Mammary microvascular endothelial cell (primary cell): ENCODE data around the gene C2orf72. TPM values are rescaled to one million over a fixed set of nuclear protein-coding genes. Genes with fewer than 3 reads are reported as not detected.

Source experiments
- total RNA-seq: library from RNA; depleted of rRNA; stranded (reverse); fragments of >200 nt; gene quantifications from 2 replicates; pipeline ENCODE4 v1.2.3, GENCODE V29; 2015

The C2orf72 gene
- not detected in 2 replicates for total RNA-seq

DNA sequence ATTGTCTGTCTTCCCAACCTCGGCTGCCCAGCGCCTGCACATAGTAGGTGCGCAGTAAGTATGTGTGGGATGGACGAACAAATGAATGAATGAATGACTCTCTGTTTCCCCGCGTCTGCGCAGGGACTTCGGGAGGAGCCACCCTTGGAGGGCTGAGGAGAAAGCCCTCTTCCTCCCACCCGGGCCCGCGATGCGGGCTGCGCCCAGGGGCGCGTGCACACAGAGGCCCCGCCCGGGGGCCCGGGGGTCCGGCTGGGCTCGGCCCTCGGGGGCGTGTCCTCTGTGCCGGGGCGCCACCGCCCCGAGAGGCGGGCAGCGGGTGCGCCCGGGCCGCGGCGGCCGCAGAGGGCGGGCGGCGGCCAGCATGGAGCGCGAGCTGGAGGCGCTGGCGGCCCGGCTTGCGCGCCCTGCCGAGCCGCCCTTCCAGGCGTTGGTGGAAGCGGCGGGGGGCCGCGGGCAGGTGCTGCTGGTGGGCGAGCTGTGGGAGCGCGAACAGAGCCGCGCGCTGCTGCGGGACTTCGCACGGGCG lies at the start of gene C2orf72:
Gene C2orf72 (plus strand): TSS at position 322 of the 529 bp plus-strand sequence. CDS start 43 bp downstream, at position 365.

DNA sequence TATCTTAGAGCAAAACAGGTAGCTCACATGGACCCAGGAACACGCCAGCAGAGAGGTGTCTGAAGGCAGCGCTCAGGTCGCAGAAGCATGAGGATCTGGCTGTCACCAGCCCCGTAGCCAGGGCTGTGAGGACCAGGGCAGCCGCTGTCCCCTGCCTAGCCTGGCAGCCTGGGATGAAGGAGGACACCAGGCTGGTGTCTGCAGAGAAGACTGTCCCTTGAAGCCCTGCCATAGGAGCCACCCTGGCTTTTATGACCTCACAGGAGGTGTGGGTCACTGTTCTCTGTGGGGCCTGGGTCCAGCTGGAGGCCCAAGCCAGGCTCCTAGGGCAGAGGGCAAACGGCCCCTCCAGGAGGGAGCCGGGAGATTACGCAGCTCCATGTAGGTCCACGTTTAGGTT lies 41.5 kb upstream of the C2orf72 start, which contains the start of gene SPATA3:
Gene SPATA3 (plus strand): TSS at position 301 of the 400 bp plus-strand sequence. CDS start 113 bp downstream, outside the sequence.

DNA sequence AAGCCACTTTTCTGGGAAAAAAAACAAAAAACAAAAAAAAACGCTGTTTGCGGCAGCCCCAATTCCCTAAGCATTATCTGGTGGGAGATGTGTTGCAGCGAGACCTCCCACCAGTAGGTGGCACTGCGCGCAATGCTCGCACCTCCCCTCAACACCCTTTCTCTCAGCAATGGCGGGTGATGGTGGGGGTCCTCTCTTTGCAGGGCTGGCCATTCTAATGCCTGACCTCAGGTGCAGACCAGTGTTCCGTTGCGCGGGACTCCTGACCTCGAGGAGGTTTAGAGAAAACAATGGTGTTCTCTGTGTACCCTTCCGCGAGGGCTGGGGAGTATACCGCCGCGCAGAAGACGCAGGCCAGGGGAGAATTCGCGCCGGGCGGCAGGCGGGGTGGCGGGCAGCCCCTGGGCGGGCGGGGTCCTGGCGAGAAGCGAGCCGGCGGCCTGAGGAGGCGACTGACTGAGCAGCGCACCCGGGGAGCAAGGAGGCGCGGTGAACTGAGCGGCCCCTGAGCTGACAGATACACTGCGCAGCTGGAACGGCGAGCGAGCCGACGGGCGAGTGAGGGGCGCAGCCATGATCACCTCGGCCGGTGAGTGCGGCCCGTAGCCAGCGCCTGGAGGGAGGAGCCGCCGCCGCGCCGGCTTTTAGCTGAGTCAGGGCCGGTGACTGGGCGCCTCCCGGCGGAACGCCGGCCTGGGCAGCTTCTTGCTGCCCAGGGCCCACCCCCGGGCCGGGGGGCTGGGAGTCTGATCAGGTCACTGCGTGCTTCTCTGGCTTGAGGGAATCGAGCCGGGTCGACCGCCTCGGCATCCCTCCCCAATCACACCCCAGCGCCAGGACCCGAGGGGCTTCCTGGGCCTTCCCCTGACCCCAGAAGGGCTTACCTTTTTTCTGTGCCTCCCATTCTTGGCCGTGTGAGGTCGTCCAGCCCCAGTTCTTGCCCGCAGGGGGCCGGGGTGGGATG lies 19.4 kb downstream of the C2orf72 start, which contains the start of gene PSMD1:
Gene PSMD1 (plus strand): TSS at position 415 of the 964 bp plus-strand sequence. CDS start 159 bp downstream, at position 574.

Other genes with a start within 250 kb of the C2orf72 start
- 1.9 and 3.2 TPM in 2 replicates for gene ITM2C, start 172.6 kb upstream of the C2orf72 start, total RNA-seq
- gene GPR55, start 112.3 kb upstream of the C2orf72 start, total RNA-seq: not detected in 2 replicates
- gene SPATA3, start 41.4 kb upstream of the C2orf72 start, total RNA-seq: not detected in 2 replicates
- 131 TPM in 2 replicates for gene PSMD1, start 19.3 kb downstream of the C2orf72 start, total RNA-seq
- gene HTR2B, start 87.5 kb downstream of the C2orf72 start, total RNA-seq: 0.07 and 0.64 TPM in 2 replicates
- 8.6 and 11.3 TPM in 2 replicates for gene ARMC9, start 161.1 kb downstream of the C2orf72 start, total RNA-seq